Astrocyte of the cerebellum (primary cell): Measurements from ENCODE around the gene BOD1L1.

Experiments used
- DNase-seq: peaks from one replicate; pipeline ENCODE4 v3.0.0-alpha.2; 2011; ENCODE audit warnings: low read depth
- H3K4me3 ChIP-seq: 2 replicates; pipeline ENCODE4 v1.5.1; 2011; ENCODE audit warnings: mild to moderate bottlenecking, low read depth, low read length, moderate library complexity
- CTCF ChIP-seq: IDR thresholded peaks from 2 replicates; pipeline ENCODE4 v1.5.1; 2012; ENCODE audit warnings: low read length, low read depth, moderate library complexity, mild to moderate bottlenecking; ENCODE audit errors: missing control alignments
- in situ Hi-C: cut with HindIII; loops from 2 replicates; pipeline ENCODE4 v1.10.0; 2017; ENCODE audit warnings: low sequenced_read_pairs

The BOD1L1 gene

GRCh38 chr4:13626492-13627177, 890 bp downstream of the BOD1L1 start:
- peak overlapping the region; percentile 66 for H3K4me3 ChIP-seq
- DNase-seq: no peak
- no peak for TF ChIP-seq CTCF
- in situ Hi-C loops: no loop called here

- H3K4me3 ChIP-seq: no peak overlapping the region
- no peak for DNase-seq
- TF ChIP-seq CTCF: no peak
- in situ Hi-C loops: no loop called here
These were observed 9.2 kb downstream of the BOD1L1 start for GRCh38 chr4:13618212-13618806.

GRCh38 chr4:13617801-13618200, 9.7 kb downstream of the BOD1L1 start:
- no peak for TF ChIP-seq CTCF
- in situ Hi-C loops: no loop called here
- H3K4me3 ChIP-seq: no peak overlapping the region
- no peak for DNase-seq

- TF ChIP-seq CTCF: no peak
- H3K4me3 ChIP-seq: no peak overlapping the region
- in situ Hi-C loops: no loop called here
- no peak for DNase-seq
These were observed 10.9 kb downstream of the BOD1L1 start for GRCh38 chr4:13616597-13616996.

- no peak for TF ChIP-seq CTCF
- DNase-seq: no peak
These were observed 12.4 kb downstream of the BOD1L1 start for GRCh38 chr4:13615161-13615560.

GRCh38 chr4:13612569-13612968, 15.0 kb downstream of the BOD1L1 start:
- H3K4me3 ChIP-seq: no peak overlapping the region
- in situ Hi-C loops: no loop called here
- no peak for TF ChIP-seq CTCF
- no peak for DNase-seq

More at GRCh38 chr4:13615161-13615560, 12.4 kb downstream of the BOD1L1 start:
- H3K4me3 ChIP-seq: no peak overlapping the region
- in situ Hi-C loops: no loop called here
